MCF 10A (cell line): ENCODE data around the gene PALD1. TPM values are rescaled to one million over a fixed set of nuclear protein-coding genes. Genes with fewer than 3 reads are reported as not detected.

Experiments
- BruUV-seq: library from RNA; stranded (reverse); fragments of 400-500 nt; replicated peaks from 2 replicates; lab custom pipeline; 2021; lab: Mats Ljungman, UMichigan
- CTCF ChIA-PET: fragments of 300-600 bp; sonication (Branson Sonifier 250); formaldehyde crosslinking; extraction: SDS; loops from one replicate; lab custom pipeline; 2021; ENCODE audit warnings: antibody characterized with exemption, inconsistent platforms; lab: Yijun Ruan, JAX
- POLR2A ChIA-PET: fragments of 300-600, 350-650 bp; sonication (Branson Sonifier 250); formaldehyde crosslinking; extraction: SDS; loops from one replicate; lab custom pipeline; 2020; ENCODE audit warnings: antibody characterized with exemption, inconsistent platforms; lab: Yijun Ruan, JAX
- DNase-seq: peaks from one replicate; pipeline ENCODE4 v3.0.0-alpha.2; 2018; ENCODE audit not compliant: unreplicated experiment
- H3K27ac Mint-ChIP-seq: one replicate; pipeline ENCODE4 v1.8.0; 2022; ENCODE audit warnings: mild to moderate bottlenecking, low read depth, mixed read lengths; ENCODE audit not compliant: unreplicated experiment
- H3K27me3 Mint-ChIP-seq: one replicate; pipeline ENCODE4 v1.8.0; 2022; ENCODE audit warnings: mixed read lengths; ENCODE audit not compliant: insufficient read depth, unreplicated experiment
- H3K36me3 Mint-ChIP-seq: one replicate; pipeline ENCODE4 v1.8.0; 2022; ENCODE audit warnings: mild to moderate bottlenecking, moderate library complexity, mixed read lengths; ENCODE audit not compliant: insufficient read depth, unreplicated experiment
- H3K4me1 Mint-ChIP-seq: one replicate; pipeline ENCODE4 v1.8.0; 2022; ENCODE audit warnings: mixed read lengths; ENCODE audit not compliant: insufficient read depth, unreplicated experiment
- H3K4me3 Mint-ChIP-seq: one replicate; pipeline ENCODE4 v1.8.0; 2022; ENCODE audit warnings: mild to moderate bottlenecking, moderate library complexity, mixed read lengths; ENCODE audit not compliant: unreplicated experiment
- H3K9me3 Mint-ChIP-seq: one replicate; pipeline ENCODE4 v1.8.0; 2022; ENCODE audit warnings: mixed read lengths; ENCODE audit not compliant: unreplicated experiment
- CTCF ChIP-seq: fragments of 200-600 bp; IDR thresholded peaks from one replicate; pipeline ENCODE4 v1.8.0; 2022; ENCODE audit warnings: antibody characterized with exemption, mild to moderate bottlenecking; ENCODE audit not compliant: unreplicated experiment
- intact Hi-C: fragments of 100-400 bp; cut with micrococcal nuclease; formaldehyde crosslinking; loops from 2 replicates; pipeline ENCODE4 v1.14.1; 2022
- total RNA-seq: library from RNA; stranded (reverse); gene quantifications from 2 replicates; pipeline ENCODE4 v1.2.3, GENCODE V29; 2022

PALD1 gene
- total RNA-seq, 1 experiment from 2014 or later: 0.12 TPM

- POLR2A ChIA-PET: no interaction called here
- CTCF ChIA-PET: interaction anchor here (0.6 to 10.3 kb wide), 6 partner anchors 9 to 331 kb away, joined by 3 to 98 read pairs (median 4); no protein-coding TSS in a partner anchor
- BruUV-seq: no TSS peak
- no peak overlapping the region for H3K27ac Mint-ChIP-seq
- peak; percentile 43 for DNase-seq
- no peaks in the 10 kb centered on the region for H3K9me3 Mint-ChIP-seq
- peak; percentile 75 for TF ChIP-seq CTCF
- H3K4me1 Mint-ChIP-seq: no peaks in the 10 kb centered on the region
- intact Hi-C loops: loop anchor here (1.0 to 5.0 kb wide), 2 partner anchors 79 to 153 kb away; no protein-coding TSS in a partner anchor
- H3K36me3 Mint-ChIP-seq: no peaks in the 10 kb centered on the region
- peaks cover 26% of the 10 kb centered on the region for H3K27me3 Mint-ChIP-seq
- no peak overlapping the region for H3K4me3 Mint-ChIP-seq
Observed at GRCh38 chr10:70540089-70540788, 61.7 kb downstream of the PALD1 start.

- peaks cover 19% of the 10 kb centered on the region for H3K27me3 Mint-ChIP-seq
- no peak for DNase-seq
- H3K36me3 Mint-ChIP-seq: no peaks in the 10 kb centered on the region
- H3K27ac Mint-ChIP-seq: no peak overlapping the region
- intact Hi-C loops: loop anchor here (1.0 to 5.0 kb wide), 2 partner anchors 80 to 154 kb away; no protein-coding TSS in a partner anchor
- H3K4me3 Mint-ChIP-seq: no peak overlapping the region
- BruUV-seq: no TSS peak
- POLR2A ChIA-PET: interaction anchor here (1.1 kb wide), 1 partner anchor 79 kb away, joined by 3 read pairs; no protein-coding TSS in a partner anchor
- CTCF ChIA-PET: interaction anchor here (0.6 to 10.3 kb wide), 10 partner anchors 9 to 447 kb away, joined by 3 to 98 read pairs (median 3); no protein-coding TSS in a partner anchor
- H3K4me1 Mint-ChIP-seq: no peaks in the 10 kb centered on the region
- TF ChIP-seq CTCF: no peak
- no peaks in the 10 kb centered on the region for H3K9me3 Mint-ChIP-seq
Observed at GRCh38 chr10:70540789-70541360, 62.3 kb downstream of the PALD1 start.

- POLR2A ChIA-PET: interaction anchor here (1.1 to 1.4 kb wide), 2 partner anchors 81 to 137 kb away, joined by 3 read pairs; no protein-coding TSS in a partner anchor
- H3K27me3 Mint-ChIP-seq: peaks cover 10% of the 10 kb centered on the region
- TF ChIP-seq CTCF: no peak
Observed at GRCh38 chr10:70541736-70542564, 63.4 kb downstream of the PALD1 start.

More at GRCh38 chr10:70541736-70542564, 63.4 kb downstream of the PALD1 start:
- DNase-seq: no peak
- CTCF ChIA-PET: interaction anchor here (0.6 to 10.3 kb wide), 7 partner anchors 8 to 124 kb away, joined by 3 to 98 read pairs (median 3); no protein-coding TSS in a partner anchor
- Mint-ChIP-seq H3K9me3 (no peaks in the 10 kb centered on the region), H3K4me3 (no peak overlapping the region), H3K27ac (no peak overlapping the region), H3K36me3 (no peaks in the 10 kb centered on the region), H3K4me1 (no peaks in the 10 kb centered on the region)
- no TSS peak for BruUV-seq
- intact Hi-C loops: loop anchor here (5.0 kb wide), 1 partner anchor 155 kb away; no protein-coding TSS in a partner anchor
